ENCODE data around the gene OBSCN.
"Not testable (repeated sequence)": the region's sequence is repeated elsewhere in the genome, so short reads cannot be mapped to it uniquely, and the experiment has no call there.

Gene OBSCN

DNA sequence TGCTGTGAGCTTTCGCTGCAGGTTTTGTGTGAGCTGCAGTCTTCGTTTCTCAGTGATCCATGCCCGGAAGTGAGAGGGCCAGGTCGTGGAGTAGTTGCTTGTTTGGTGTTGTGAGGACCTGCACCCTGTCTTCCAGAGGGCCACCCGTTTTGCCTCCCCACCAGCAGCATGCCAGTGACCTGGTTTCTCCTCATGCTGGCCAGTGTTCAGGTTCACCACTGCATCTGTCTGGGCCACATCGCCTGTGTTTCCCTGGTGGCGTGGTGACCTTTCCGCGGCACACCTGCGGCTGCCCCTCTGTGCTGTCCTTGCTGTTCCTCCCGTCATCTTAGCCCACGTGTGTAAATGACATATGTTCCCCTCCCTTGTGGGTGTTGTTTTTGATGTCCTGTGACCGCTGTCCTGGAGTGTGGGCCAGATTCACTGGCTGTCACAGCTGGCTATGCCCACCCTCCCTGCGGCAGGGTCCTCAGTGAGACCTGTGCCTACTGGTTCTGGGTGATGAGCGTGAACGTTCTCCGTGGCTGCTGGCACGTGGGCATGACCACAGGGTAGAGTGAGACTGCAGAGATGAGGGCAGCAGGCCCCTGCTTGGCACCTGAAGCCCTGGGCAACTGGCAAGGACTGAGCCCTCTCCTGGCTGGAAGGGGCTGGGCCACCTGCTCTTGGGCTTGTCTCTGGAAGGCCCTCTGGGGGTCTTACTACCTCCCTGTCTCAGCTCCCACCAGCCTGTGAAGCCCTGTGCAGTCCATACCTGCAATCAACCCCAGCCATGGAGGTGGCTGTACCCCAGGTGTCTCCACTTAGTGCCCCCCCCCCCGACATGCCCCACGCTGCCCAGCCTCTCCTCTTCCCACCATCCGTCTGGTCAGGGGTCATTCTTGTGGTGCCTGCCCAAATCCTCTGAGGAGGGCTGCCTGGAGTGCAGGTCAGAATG is 35.0 kb upstream of the OBSCN start:
- DNase-seq: no peak

DNA sequence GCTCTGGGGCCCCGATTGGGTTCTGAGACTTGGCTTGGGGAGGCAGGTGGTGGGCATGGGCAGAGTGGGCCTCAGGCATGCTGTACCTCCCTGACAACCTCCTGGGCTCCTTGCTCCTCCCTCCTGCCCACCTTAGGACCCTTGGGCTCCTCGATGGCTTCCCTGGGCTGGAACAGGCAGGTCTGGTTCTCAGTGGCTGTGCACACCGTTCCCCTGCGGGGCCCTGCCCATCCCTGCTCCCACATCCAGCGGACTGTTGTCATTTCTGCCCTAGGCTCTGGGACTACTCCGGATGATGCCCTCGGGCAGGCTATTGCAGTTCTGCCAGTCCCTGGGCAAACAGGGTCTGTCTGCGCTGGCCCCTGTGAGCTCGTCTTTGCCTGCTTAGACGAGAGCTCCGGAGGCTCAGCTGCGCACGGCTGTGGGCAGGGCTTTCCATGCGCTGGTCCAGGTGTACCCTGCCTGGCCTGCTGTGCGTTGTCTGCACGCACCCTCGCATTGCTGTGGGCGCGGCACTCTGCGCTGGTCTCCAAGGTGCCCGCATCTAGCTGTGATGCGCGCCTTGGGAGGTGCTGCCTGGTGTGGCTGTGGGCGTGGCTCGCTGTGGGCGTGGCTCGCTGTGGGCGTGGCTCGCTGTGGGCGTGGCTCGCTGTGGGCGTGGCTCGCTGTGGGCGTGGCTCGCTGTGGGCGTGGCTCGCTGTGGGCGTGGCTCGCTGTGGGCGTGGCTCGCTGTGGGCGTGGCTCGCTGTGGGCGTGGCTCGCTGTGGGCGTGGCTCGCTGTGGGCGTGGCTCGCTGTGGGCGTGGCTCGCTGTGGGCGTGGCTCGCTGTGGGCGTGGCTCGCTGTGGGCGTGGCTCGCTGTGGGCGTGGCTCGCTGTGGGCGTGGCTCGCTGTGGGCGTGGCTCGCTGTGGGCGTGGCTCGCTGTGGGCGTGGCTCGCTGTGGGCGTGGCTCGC is 34.0 kb upstream of the OBSCN start:
- not testable (repeated sequence) for DNase-seq

DNA sequence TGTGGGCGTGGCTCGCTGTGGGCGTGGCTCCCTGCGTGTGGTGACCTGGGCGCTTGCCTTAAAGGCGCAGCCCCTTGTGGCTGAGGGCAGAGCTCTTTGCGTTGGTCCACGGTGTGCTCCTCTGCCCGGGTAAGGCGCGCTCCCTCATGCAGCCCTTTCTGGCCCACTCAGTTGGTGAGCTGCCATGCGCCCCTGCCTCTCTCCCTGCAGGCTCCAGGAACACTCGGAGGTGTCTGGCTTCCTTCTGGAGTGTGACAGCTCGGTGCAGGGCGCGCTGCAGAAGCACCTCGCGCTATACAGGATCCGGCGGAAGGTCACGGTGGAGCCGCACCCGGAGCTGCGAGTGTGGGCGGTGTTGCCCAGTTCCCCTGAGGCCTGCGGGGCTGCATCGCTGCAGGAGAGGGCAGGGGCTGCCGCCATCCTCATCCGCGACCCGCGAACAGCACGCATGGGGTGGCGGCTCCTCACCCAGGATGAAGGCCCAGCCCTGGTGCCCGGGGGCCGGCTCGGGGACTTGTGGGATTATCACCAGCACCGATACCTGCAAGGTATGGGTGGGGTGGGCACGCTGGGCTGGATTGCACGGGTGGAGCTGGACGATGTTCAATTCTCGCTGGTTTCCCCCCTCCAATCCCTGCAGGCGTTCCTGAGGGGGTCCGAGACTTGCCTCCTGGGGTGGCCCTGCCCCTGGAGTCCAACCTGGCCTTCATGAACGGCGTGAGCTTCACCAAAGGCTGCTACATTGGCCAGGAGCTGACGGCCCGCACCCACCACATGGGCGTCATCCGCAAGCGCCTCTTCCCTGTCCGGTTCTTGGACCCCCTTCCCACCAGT is 33.1 kb upstream of the OBSCN start:
- DNase-seq: no peak

DNA sequence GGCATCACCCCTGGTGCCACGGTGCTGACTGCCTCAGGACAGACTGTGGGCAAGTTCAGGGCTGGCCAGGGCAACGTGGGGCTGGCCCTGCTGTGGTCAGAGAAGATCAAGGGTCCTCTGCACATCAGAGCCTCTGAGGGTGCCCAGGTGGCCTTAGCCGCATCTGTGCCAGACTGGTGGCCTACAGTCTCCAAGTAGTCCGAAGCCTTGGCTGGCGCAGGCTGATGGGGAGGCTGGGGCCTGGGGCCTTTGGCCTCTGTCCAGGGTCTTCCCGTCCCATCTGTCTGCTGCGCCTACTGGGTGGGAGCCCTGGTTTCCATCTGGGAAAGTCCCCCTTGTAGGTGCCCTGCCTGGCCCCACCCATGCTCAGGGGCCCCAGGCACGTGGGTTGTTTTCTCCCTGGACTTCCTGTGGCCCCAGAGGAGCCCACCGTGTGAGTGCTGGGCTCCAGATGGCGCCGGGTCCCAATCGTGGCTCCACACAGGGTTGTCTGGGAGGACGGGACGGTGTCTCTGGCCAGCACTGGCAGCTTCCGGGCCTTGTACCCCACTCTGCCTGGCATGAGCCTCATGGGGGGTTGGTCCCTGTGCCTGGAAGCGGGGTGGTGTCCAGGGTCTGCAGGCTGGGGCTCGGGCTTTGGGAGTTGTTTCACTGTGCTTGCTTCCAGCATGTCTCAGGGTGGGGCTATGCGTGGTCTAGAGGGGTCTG is 32.4 kb upstream of the OBSCN start:
- no peak for DNase-seq

DNA sequence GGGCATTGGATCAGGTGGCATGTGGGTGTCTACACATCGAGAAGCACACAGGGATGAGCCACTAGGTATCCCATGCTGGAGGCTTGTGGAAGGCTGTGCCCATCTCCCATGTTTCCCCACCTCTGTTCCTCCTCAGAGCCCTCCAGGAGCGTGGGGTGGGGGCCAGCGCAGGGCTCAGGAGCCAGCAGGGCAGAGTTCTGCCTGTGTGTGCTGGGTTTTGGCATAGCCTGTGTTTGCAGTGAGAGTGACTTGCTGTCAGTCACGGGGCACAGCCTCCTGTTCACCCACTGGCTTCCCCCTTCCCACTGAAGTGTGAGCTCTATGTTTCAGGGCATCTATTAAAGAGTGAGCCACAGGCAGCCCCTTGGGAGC is 31.8 kb upstream of the OBSCN start:
- no peak for DNase-seq

DNA sequence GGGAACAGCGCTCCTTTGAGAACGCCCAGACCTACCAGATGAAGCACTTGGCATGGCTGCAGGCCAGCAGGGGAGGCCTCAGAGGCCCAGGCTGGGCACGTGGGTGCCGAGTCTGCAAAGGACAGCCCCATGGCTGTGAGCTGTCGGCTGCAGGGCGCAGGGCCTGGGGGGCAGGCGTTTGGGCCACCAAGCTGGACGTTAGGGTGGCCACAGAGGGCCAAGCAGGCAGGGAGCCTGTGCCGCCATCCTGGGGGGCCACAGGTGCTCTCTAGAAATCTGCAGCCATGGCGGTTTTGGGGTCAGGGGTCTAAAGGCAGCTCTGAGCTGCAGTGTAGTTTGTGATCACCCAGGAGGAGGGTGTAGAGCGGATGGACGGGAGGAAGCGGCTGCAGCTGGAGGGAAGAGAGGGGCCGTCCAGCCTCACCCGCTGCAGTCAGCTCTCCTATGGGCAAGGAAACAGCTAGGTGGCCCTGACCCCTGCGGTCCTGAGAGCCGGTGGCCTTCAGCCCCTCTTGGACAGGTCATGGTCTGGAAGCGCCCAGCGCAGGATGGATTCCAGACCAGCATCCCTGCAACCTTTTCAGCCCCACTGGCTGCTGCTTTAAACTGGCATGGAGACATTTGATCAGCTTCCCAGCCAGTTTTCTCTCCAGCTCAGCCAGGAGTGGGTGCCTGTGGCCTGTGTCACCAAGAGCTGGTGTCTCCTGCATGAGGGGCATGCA is 31.2 kb upstream of the OBSCN start:
- DNase-seq: no peak

DNA sequence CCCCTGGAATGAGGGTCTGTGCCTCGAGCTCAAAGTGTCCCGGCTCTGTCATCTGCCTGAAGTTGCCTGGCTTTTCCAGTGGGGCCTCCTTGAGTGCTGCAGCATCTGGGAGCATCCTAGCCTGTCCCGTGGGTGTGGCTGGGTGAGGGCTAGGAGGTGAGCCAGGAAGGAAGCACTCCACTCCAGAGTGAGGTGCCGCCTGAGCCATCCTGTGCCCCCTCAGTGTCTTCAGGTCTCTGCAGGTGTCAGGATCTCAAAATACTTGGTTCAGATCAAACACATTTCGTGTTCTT is 30.7 kb upstream of the OBSCN start:
- no peak for DNase-seq

DNA sequence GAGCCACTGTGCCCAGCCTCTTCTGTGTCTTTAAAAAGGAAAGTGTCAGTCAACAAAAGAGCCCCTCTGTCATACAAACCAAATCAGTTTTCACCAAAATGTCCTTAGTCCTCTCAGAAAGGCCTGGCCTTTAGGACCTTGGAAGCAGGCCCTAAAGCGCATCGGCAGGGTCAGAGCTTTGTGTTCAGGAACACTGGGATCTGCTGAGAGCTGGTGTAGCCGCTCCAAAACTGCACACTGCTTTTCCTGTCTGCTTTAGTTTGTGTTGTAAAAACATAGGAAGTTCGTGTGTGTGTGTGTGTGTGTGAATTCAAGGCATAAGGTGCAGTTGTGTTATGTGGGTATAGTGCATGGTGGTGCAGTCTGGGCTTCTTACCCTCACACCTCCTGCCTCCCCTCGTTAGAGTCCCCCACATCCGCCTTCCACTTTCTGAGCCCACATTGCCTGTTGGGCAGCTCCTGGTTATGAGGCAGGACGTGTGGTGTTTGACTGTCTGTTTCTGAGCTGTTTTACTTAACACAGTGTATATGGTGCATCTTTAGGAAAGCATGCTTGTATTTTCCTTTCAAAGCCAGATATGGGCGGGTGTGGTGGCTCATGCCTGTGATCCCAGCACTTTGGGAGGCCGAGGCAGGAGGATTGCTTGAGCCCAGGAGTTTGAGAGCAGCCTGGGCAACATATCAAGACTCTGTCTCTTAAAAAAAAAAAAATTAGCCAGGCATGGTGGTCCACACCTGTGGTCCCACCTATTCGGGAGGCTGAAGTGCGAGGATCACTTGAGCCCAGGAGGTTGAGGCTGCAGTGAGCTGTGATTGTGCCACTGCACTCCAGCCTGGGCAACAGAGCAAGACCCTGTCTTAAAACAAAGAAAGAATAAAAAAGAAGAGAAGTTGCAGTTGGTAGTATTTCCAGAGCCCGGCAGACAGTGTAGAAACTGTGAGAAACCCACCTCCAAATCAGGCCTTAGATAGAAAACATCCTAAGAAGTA is 29.8 kb upstream of the OBSCN start:
- no peak for DNase-seq

DNA sequence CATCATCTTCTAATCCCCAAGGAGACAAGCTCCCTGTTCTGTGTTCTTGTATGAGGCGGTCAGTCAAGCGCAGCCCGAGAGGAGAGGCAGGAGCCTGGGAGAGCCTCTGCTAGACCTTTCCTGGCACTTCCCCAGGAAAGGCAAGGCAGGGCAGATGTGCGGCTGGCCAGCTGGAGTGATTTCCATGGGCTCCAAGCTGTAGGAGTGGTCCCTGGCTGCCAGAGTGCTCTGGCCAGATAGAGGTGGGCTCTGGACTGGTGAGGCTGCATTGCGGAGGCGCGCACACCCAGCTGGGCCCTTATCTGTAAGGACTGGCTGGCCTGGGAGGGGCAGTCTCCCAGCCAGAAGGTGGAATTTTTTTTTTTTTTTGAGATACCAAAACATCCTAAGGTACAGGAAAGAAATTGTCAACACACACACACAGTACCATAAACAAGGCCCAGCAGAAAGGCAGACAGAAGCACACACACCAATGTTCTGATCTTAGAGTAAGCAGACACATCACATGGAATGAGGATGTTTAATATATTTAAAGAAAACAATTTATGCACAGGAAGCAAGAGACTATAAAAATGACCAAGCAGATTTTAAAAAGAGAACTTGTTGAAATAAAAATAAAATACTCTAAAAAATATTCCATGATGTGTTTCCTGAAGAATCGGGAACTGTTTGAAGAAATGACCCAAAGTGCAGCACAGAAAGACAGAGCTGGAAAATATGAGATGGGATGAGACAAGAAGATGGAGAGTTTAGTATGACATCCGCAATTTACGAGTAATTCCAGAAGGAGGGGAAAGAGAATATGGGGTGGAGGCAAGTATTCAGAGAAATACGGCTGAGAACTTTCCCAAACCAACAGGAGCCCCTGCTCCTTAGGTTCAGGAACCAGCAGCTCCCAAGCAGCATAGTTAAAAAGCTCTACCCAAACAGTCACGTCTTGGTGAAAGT is 28.8 kb upstream of the OBSCN start:
- DNase-seq: no peak

DNA sequence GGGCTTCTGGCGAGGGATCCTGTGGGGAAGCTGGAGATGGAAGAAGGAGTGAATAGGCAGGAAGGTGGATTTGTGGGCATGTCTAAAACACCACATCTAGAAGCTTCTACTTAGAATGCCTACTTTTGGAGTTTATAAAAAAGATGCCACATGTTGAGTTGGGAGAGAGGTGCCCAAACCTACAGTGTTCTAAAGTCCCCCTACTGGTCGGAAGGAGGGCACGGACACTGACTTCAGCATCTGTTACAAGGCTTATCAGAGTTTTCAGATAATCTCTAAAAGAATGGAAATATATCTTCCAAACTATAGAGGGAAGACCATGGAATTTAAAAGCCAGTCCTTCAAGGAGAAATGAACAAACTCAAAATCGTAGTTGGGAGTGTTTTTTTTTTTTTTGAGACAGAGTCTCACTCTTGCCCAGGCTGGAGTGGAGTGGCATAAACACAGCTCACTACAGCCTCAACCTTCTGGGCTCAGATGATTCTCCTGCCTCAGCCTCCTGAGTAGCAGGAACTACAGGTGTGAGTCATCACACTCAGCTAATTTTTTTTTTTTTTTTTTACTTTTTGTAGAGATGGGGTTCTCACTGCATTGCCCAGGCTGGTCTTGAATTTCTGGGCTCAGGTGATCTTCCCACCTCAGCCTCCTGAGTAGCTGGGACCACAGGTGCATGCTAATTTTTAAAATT is 27.4 kb upstream of the OBSCN start:
- no peak for DNase-seq

DNA sequence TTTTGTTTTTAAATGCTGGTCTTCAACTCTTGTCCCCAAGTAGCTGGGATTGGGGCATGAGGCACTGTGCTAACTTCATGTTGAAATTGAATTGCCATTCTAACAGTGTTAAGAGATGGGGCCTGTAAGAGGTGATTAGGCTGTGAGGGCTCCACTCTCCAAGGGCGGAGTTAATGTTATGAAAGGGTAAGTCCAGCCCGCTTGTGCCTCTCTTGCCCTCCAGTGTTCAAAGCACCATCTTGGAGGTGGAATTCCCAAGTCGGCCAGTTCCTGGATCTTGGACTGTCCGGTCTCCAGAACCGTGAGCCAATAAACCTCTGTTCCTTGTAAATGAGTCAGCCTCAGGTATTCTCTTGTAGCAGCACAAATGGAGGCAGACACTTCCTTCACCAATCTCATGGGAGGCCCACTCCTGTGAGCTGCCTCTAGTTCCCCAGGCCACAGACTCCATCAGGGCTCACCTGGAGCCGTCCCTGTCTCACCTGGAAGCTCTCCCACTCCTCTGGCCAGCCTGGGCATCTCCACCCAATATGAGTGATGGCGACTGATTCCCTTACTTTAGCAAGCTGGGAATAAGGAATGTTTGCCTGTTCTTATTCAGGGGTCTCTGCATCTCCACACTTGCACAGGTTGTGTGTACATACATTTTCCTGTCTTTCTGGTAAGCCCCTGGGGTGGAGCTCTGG is 26.7 kb upstream of the OBSCN start:
- no peak for DNase-seq

DNA sequence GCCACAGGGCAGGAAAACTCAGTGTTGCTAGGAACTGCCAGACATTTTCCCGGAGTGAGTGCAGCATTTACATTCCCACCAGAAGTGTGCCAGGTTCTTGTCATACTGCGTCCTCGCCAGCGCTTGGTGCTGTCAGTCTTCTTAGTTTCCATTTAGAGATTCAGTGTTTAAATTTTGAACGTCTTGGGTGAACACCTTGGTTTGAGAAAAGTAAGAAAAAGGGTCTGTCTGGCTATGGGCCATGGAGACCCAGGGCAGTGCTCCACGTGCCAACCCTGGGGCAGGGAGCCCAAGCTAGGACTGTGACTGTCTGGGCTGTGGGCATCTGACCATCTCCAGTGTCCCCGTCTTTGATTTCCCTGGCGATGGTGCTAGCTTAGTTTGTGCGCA is 26.2 kb upstream of the OBSCN start:
- no peak for DNase-seq

DNA sequence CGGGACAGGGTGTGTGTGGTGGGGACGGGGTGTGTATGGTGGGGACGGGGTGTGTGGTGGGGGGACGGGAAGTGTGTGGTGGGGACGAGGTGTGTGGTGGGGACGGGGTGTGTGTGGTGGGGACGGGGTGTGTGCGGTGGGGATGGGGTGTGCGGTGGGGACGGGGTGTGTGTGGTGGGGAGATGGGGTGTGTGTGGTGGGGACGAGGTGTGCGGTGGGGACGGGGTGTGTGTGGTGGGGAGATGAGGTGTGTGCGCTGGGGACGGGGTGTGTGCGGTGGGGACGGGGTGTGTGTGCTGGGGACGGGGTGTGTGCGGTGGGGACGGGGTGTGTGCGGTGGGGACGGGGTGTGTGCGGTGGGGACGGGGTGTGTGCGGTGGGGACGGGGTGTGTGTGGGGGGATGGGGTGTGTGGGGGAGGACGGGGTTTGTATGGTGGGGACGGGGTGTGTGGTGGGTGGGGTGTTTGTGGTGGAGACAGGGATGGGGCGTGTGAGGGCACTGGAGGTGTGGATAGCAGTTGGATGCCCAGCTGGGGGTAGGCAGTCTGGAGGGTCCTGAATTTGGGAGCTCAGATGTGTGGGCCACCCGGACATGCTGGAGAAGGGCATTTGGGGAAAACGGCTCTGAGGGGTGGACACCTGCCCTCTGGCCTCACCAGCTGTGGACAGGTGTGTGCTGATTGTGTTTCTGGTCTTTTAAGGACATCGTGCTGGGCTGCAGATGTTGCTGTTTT is 25.4 kb upstream of the OBSCN start:
- DNase-seq: no peak

DNA sequence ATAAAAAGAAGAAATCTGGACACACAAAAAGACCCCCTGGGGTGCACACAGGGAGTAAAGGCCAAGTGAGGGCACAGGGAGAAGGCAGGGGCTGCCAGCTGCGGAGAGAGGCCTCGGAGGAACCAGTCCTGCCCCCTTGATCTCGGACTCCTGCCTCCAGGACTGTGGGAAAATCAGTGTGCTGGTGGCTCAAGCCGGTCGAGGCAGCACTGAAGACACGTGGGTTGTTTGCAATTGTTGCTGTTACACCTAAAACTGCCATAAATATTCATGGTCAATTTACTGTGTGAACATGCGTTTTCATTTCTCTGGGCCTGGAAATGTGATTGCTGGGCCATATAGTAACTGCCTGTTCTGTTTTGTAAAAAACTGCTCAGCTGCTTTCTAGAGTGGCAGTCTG is 23.7 kb upstream of the OBSCN start:
- DNase-seq: no peak

DNA sequence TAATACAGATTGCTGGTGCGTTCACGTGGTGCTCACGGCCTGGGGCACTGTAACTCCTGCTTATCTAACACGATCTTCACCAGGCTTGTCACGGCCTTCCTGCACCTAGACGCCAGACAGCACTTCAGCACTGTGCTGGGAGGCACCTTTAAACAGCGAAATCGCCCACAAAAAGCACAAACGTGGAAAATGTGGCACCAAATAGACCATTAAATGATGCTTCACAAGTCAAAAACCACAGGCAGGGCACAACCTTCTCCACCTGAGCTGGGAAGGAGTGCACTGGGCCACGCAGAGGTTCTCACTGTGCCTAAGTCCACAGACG is 22.2 kb upstream of the OBSCN start:
- no peak for DNase-seq

DNA sequence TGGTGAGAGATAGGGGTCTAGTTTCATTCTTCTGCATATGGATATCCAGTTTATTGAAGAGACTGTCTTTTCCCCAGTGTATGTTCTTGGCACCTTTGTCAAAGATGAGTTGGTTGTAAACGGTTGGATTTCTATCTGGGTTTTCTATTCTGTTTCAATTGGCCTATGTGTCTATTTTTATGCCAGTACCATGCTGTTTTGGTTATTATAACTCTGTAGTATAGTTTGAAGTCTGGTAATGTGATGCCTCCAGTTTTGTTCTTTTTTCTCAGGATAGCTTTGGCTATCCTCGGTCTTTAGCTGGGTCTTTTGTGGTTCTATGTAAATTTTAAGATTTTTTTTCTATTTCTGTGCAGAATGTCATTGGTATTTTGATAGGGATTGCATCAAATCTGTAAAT is 19.6 kb upstream of the OBSCN start:
- not testable (repeated sequence) for DNase-seq

DNA sequence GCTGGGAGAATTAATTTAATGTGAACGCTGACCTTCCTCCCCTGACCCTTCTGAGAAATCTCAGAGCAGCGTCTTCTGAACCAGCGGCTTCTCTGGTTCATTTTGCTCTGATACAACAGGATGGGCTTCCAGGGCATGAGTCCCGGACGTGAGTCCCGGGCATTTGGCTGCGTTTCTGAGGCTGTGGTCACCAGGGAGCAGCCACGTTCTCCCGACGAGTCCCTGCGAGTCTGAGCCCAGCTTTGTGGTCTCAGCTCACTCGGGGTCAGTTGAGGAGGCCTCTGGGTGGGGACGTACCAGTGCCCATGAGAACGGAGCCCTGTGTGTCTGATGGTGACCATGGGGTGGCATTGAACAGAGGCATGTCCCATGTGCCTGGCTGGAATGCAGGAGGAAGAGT is 17.7 kb upstream of the OBSCN start:
- DNase-seq: no peak

DNA sequence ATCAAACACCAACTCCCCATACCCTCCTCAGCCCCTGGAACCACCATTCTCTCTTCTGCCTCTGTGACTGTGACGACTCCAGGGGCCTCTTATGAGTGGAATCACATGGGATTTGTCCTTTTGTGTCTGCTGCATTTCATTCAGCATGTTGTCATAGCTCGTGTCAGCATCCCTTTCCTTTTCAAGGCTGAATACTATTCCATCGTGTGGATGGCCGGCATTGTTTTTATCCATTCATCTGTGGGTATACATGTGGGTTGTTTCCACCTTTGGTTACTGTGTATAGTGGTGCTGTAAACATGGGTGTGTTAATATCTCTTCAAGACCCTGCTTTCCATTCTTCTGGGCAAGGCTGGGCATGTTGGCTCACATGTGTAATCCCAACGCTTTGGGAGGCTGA is 17.1 kb upstream of the OBSCN start:
- DNase-seq: no peak
